HG03439 (cell line): ENCODE data around the gene MICA.
"Not testable (repeated sequence)": the region's sequence is repeated elsewhere in the genome, so short reads cannot be mapped to it uniquely, and the experiment has no call there.

Experiments used
- ATAC-seq: cut with Tn5 transposase; IDR thresholded peaks from one replicate; pipeline ENCODE4 v1.9.1; 2021; ENCODE audit warnings: mild to moderate bottlenecking, moderate library complexity; ENCODE audit not compliant: unreplicated experiment

Gene MICA

GRCh38 chr6:31381666-31382065 lies 21.7 kb upstream of the MICA start:
- ATAC-seq: no peak

GRCh38 chr6:31383149-31383548 lies 20.2 kb upstream of the MICA start:
- ATAC-seq: no peak

- ATAC-seq: no peak
Measured at GRCh38 chr6:31385041-31385440, 18.4 kb upstream of the MICA start.

- no peak for ATAC-seq
Measured at GRCh38 chr6:31386099-31386498, 17.3 kb upstream of the MICA start.

- ATAC-seq: no peak
Measured at GRCh38 chr6:31386977-31387376, 16.4 kb upstream of the MICA start.

GRCh38 chr6:31388916-31389801 lies 14.2 kb upstream of the MICA start:
- ATAC-seq: not testable (repeated sequence)

GRCh38 chr6:31389802-31390132 lies 13.6 kb upstream of the MICA start:
- not testable (repeated sequence) for ATAC-seq

- ATAC-seq: no peak
Measured at GRCh38 chr6:31393932-31394331, 9.5 kb upstream of the MICA start.

GRCh38 chr6:31394381-31394780 lies 9.0 kb upstream of the MICA start:
- ATAC-seq: no peak

GRCh38 chr6:31395832-31396231 lies 7.6 kb upstream of the MICA start:
- no peak for ATAC-seq

- no peak for ATAC-seq
Measured at GRCh38 chr6:31396422-31397152, 6.8 kb upstream of the MICA start.

GRCh38 chr6:31397153-31397499 lies 6.3 kb upstream of the MICA start:
- ATAC-seq: not testable (repeated sequence)

GRCh38 chr6:31397901-31398525 lies 5.4 kb upstream of the MICA start:
- ATAC-seq: no peak

- peak; percentile 39 for ATAC-seq
Measured at GRCh38 chr6:31399589-31400466, 3.6 kb upstream of the MICA start.

GRCh38 chr6:31400467-31401289 lies 2.7 kb upstream of the MICA start:
- ATAC-seq: peak; percentile 34

- no peak for ATAC-seq
Measured at GRCh38 chr6:31401403-31401802, 2.0 kb upstream of the MICA start.

- ATAC-seq: no peak
Measured at GRCh38 chr6:31402324-31403282, 792 bp upstream of the MICA start.

- not testable (repeated sequence) for ATAC-seq
Measured at GRCh38 chr6:31404061-31404364, 618 bp downstream of the MICA start.

- no peak for ATAC-seq
Measured at GRCh38 chr6:31405996-31406395, 2.6 kb downstream of the MICA start.
